CD4-positive, alpha-beta T cell (primary cell): ENCODE results near the gene PPARD. TPM values are rescaled to one million over a fixed set of nuclear protein-coding genes. Genes with fewer than 3 reads are reported as not detected.

Experiments used
- ATAC-seq: fragments of 200-7000 bp; cut with Tn5 transposase; one replicate; pipeline ENCODE4 v1.10.0; 2022; ENCODE audit warnings: mild to moderate bottlenecking; ENCODE audit not compliant: poor library complexity
- CTCF ChIA-PET: fragments of 350-600 bp; sonication (Branson Sonifier 250); formaldehyde crosslinking; loops from one replicate; lab custom pipeline; 2021; ENCODE audit warnings: antibody characterized with exemption, inconsistent platforms; lab: Charles Lee
- POLR2A ChIA-PET: fragments of 350-600 bp; sonication (Branson Sonifier 250); formaldehyde crosslinking; loops from one replicate; lab custom pipeline; 2021; ENCODE audit warnings: antibody characterized with exemption, inconsistent platforms; lab: Charles Lee
- DNase-seq, 14 experiments: peaks; one replicate each; pipeline ENCODE4 v3.0.0-alpha.2; 2013 to 2020; ENCODE audit warnings: mixed read lengths in 2 of 14
- H3K27ac ChIP-seq, 2 donors: one replicate each; pipeline versions ENCODE4 v1.5.1 to v1.7.0; 2013; ENCODE audit warnings: low read length in 2 of 2, low read depth in 1 of 2, mild to moderate bottlenecking in 1 of 2
- H3K27me3 ChIP-seq, 2 experiments: 1 replicate in 1 of 2; 2 replicates in 1 of 2; pipeline versions ENCODE4 v1.6.1 to v1.7.0; 2013; ENCODE audit warnings: low read length in 2 of 2, control low read depth in 1 of 2, mild to moderate bottlenecking in 1 of 2, moderate library complexity in 1 of 2; ENCODE audit not compliant: insufficient read depth in 2 of 2, control insufficient read depth in 1 of 2
- H3K36me3 ChIP-seq: one replicate; pipeline ENCODE4 v1.6.1; 2013; ENCODE audit warnings: low read length, control low read depth; ENCODE audit not compliant: insufficient read depth
- H3K4me1 ChIP-seq: one replicate; pipeline ENCODE4 v1.6.1; 2013; ENCODE audit warnings: low read length, control low read depth; ENCODE audit not compliant: insufficient read depth
- H3K4me3 ChIP-seq: one replicate; pipeline ENCODE4 v1.5.1; 2013; ENCODE audit warnings: mild to moderate bottlenecking, low read length, moderate library complexity
- H3K9me3 ChIP-seq, 2 experiments: 1 replicate in 1 of 2; 2 replicates in 1 of 2; pipeline versions ENCODE4 v1.6.1 to v1.7.0; 2013; ENCODE audit warnings: low read length in 2 of 2, mild to moderate bottlenecking in 2 of 2, control low read depth in 1 of 2, moderate library complexity in 1 of 2; ENCODE audit not compliant: control insufficient read depth in 1 of 2, insufficient read depth in 1 of 2
- H3K27ac Mint-ChIP-seq: one replicate; pipeline ENCODE4 v1.8.0; 2020; ENCODE audit warnings: mixed read lengths
- H3K27me3 Mint-ChIP-seq: one replicate; pipeline ENCODE4 v1.8.0; 2021; ENCODE audit warnings: mixed read lengths
- H3K36me3 Mint-ChIP-seq: one replicate; pipeline ENCODE4 v1.8.0; 2021; ENCODE audit warnings: low read depth, mixed read lengths
- H3K4me1 Mint-ChIP-seq: one replicate; pipeline ENCODE4 v1.8.0; 2021; ENCODE audit warnings: low read depth, mixed read lengths
- H3K4me3 Mint-ChIP-seq: one replicate; pipeline ENCODE4 v1.8.0; 2020; ENCODE audit warnings: mild to moderate bottlenecking, mixed read lengths
- H3K9me3 Mint-ChIP-seq: one replicate; pipeline ENCODE4 v1.8.0; 2020; ENCODE audit warnings: mixed read lengths
- CTCF ChIP-seq: fragments of 200-600 bp; IDR thresholded peaks from one replicate; pipeline ENCODE4 v1.8.0; 2022; ENCODE audit warnings: antibody characterized with exemption, mild to moderate bottlenecking
- intact Hi-C, 2 experiments: fragments of 100-400 bp; cut with DNase I in 1 of 2; cut with micrococcal nuclease in 1 of 2; formaldehyde crosslinking; loops; one replicate each; pipeline versions ENCODE4 v1.15.1 to v1.9.0; 2023 to 2025; cut with DNase I, micrococcal nuclease
- total RNA-seq, 174 experiments: library from RNA in 2 of 174; stranded (reverse) in 2 of 174; gene quantifications; one replicate each; pipeline ENCODE4 v1.2.3 and lab custom pipeline; 2021 to 2026

The PPARD gene
- total RNA-seq, 2 experiments from 2014 or later: 34.1 to 37.0 TPM

GRCh38 chr6:35370124-35370741 is 27.9 kb downstream of the PPARD start:
- H3K4me3 ChIP-seq: peak overlapping the region; percentile 2
- POLR2A ChIA-PET: interaction anchor here (1.0 kb wide), 1 partner anchor 10 kb away, joined by 5 read pairs; no protein-coding TSS in a partner anchor
- H3K27me3 ChIP-seq: no peaks in the 10 kb centered on the region
- Mint-ChIP-seq H3K4me1 (peaks cover 83% of the 10 kb centered on the region), H3K36me3 (peaks cover 33% of the 10 kb centered on the region), H3K4me3 (peak overlapping the region; percentile 67), H3K27ac (peak overlapping the region; percentile 79), H3K27me3 (no peaks in the 10 kb centered on the region), H3K9me3 (no peaks in the 10 kb centered on the region)
- peak overlapping the region; percentile 5 to 46 for H3K27ac ChIP-seq
- no peak for TF ChIP-seq CTCF
- peaks cover 53% of the 10 kb centered on the region for H3K4me1 ChIP-seq
- H3K36me3 ChIP-seq: no peaks in the 10 kb centered on the region
- no peaks in the 10 kb centered on the region for H3K9me3 ChIP-seq
- CTCF ChIA-PET: no interaction called here
- peak in 7 of 14 experiments; percentile 8 to 76 (median 38) for DNase-seq
- ATAC-seq: peak; percentile 58
- intact Hi-C loops: no loop called here

GRCh38 chr6:35370785-35371493 is 28.6 kb downstream of the PPARD start:
- intact Hi-C loops: no loop called here
- H3K4me3 ChIP-seq: no peak overlapping the region
- H3K36me3 ChIP-seq: no peaks in the 10 kb centered on the region
- H3K4me1 Mint-ChIP-seq: peaks cover 81% of the 10 kb centered on the region
- H3K27ac Mint-ChIP-seq: peak overlapping the region; percentile 79
- H3K27ac ChIP-seq: peak overlapping the region; percentile 5 to 46
- no peaks in the 10 kb centered on the region for H3K27me3 Mint-ChIP-seq
- ChIA-PET CTCF (no interaction called here), POLR2A (interaction anchor here (1.0 kb wide), 1 partner anchor 9 kb away, joined by 5 read pairs; no protein-coding TSS in a partner anchor)
- peaks cover 32% of the 10 kb centered on the region for H3K36me3 Mint-ChIP-seq
- no peaks in the 10 kb centered on the region for H3K9me3 ChIP-seq
- peaks cover 53% of the 10 kb centered on the region for H3K4me1 ChIP-seq
- no peak for ATAC-seq
- H3K4me3 Mint-ChIP-seq: peak overlapping the region; percentile 54
- peak in 2 of 14 experiments; percentile 34 to 48 for DNase-seq
- no peak for TF ChIP-seq CTCF
- H3K9me3 Mint-ChIP-seq: no peaks in the 10 kb centered on the region
- no peaks in the 10 kb centered on the region for H3K27me3 ChIP-seq

GRCh38 chr6:35371494-35372262 is 29.3 kb downstream of the PPARD start:
- POLR2A ChIA-PET: interaction anchor here (0.5 to 1.8 kb wide), 2 partner anchors 80 to 121 kb away, joined by 4 read pairs; partner anchors contain the start of gene FANCE
- DNase-seq (no peak), ATAC-seq (no peak)
- peak overlapping the region; percentile 79 for H3K27ac Mint-ChIP-seq
- H3K27ac ChIP-seq: no peak overlapping the region
- no peaks in the 10 kb centered on the region for H3K27me3 Mint-ChIP-seq
- no peaks in the 10 kb centered on the region for H3K9me3 ChIP-seq
- intact Hi-C loops: no loop called here
- CTCF ChIA-PET: interaction anchor here (0.9 kb wide), 1 partner anchor 30 kb away, joined by 3 read pairs; no protein-coding TSS in a partner anchor
- peaks cover 53% of the 10 kb centered on the region for H3K4me1 ChIP-seq
- H3K9me3 Mint-ChIP-seq: no peaks in the 10 kb centered on the region
- peaks cover 82% of the 10 kb centered on the region for H3K4me1 Mint-ChIP-seq
- no peaks in the 10 kb centered on the region for H3K36me3 ChIP-seq
- peak overlapping the region; percentile 54 for H3K4me3 Mint-ChIP-seq
- H3K4me3 ChIP-seq: no peak overlapping the region
- no peaks in the 10 kb centered on the region for H3K27me3 ChIP-seq
- H3K36me3 Mint-ChIP-seq: peaks cover 33% of the 10 kb centered on the region
- no peak for TF ChIP-seq CTCF
